ENCODE data around the gene TMUB1. TPM values are rescaled to one million over a fixed set of nuclear protein-coding genes. Genes with fewer than 3 reads are reported as not detected.
A peak's percentile ranks its signal among the peaks of the same experiment; 100 is the strongest.

Gene TMUB1
- total RNA-seq, 1 donor from 2014 or later = 10.2 TPM

DNA sequence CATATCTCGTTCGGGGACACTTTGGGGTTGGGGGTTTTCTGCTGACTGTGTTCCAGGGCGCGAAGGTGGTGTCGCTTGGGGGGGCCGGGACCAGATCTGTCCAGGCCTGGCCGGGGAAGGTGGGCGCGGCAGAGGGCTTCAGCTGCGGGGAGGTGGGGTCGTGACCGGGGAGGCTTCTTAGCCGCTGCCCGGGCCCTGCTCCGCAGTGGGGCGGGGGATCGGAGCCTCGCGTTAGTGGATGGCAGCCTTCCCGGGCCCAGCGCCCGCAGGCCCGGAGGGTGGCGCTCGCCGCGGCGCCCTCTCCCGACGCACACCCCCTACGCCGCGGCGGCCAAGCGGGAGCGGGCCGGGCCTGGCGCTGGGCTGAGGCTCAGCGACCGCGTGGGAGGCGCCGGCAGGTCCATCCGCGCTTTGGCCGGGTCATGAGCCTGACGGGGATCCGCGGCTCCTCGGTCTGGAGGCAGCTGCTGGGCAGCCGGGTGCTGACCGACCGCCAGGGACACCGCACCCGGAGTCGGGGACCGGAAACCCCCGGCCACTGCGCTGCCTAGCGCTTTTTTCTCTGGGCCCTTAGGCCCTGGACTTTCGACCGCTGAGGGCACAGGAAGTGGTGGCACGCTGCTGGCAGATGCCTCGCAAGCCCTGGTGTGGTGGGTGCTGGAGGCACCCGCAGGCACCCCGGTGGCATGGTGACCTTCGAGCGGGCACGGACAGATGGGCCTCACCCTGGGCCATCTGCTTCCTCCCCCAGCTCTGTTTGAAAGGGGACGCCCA, 4.1 kb upstream of the TMUB1 start:
- peak; percentile 66 to 84 for DNase-seq (ENCODE audit: low spot score in 2 of 2)
- FAIRE-seq = no peak

DNA sequence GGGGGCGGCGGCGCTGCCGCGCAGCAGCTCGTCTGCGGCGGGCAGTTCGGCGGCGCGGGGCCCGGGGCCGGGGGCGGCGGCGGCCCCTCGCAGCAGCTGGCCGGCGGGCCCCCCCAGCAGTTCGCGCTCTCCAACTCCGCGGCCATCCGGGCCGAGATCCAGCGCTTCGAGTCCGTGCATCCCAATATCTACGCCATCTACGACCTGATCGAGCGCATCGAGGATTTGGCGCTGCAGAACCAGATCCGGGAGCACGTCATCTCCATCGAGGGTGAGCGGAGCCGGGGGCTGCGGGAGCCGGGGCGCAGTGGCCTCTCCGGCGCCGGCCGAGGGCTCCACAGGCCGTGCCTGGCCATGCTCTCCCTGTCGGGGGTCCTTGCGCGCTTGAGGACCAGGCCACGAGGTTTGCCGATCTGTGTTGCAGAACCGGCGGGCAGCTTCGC, 3.5 kb upstream of the TMUB1 start:
- DNase-seq (ENCODE audit: low spot score in 2 of 2) (no peak), FAIRE-seq (no peak)

DNA sequence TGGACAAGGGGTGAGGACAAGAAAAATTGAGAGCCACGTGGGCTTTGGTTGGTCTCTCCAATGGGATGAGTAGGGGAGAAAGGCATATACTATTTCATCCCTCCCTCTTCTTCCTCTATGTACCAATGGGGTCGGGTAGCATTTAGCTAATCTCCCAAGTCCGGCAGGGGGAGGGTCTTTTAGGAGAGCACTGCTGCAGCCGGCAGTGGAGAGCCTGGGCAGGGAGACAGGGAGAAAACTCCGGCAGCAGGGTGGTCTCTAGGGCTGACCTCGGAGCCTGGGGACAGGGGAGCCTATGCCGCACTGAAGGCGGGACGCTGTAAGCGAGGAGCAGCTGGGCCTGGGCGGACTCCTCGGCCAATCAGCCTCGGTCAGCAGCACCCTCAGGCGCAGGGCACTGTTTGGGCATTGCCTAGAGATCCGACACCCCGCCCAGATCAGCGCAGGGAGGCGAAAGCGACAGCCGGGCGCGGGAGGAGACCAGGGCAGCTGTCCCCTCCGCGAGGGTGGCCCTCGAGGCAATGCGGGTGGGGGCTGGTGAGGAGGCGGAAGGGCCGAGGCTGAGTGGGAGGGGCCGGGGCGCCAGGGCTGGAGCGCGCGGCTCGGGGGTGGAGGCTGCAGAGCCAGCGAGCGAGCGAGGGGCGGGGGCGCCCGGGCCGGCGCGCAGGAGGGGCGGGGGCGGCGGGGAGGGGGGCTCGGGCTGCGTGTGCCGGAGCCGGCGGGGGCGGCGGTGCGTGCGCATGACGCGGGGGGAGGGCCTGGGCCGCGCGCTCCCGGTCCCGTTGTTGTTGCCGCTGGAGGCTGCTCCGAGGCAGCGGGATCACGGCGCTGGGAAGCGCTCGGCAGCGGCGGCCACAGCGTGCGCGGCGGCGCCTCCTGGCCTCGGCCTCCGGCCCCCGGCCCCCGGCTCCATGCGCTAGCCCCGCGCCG, 2.7 kb upstream of the TMUB1 start, which contains the start of gene AGAP3:
AGAP3 (plus strand) TSS at position 785 of the 930 bp plus-strand sequence. CDS start 267 bp downstream, outside the sequence.
- no peak for FAIRE-seq
- peak; percentile 95 to 98 for DNase-seq (ENCODE audit: low spot score in 2 of 2)

DNA sequence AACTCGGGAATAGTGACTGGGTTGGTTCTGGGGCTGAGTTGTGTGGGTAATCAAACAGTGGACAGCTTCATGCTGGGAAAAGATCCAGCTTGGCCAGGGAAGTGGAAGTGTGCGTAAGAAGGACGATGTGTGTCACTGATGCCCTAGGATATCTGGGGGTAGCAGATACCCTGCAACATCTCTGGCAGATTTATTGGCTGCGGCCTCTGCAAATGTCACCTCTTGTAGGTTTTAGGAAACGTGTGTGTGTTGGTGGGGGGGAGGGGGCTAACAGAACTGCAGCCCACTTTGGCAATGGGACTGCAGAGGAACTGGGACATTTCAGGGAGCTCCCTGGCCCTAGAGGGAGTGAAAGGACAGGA, 2.0 kb upstream of the TMUB1 start:
- FAIRE-seq = no peak
- DNase-seq (ENCODE audit: low spot score in 2 of 2) = no peak

DNA sequence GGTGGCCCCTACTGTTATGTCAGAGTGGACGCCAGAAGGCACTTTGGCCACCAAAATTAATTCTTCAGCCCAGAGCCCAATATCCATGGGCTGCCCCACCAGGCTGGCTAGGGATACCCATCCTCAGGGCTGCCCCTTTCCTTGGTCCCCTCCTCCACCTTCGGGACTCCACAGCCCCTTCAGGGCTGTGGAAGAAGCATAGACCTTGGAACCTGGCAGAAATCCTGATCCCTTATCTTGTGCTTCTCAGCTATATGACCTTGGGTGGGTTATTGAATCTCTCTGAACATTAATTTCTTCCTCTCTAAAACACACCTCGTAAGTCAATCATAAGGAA, 499 bp upstream of the TMUB1 start:
- FAIRE-seq = no peak

DNA sequence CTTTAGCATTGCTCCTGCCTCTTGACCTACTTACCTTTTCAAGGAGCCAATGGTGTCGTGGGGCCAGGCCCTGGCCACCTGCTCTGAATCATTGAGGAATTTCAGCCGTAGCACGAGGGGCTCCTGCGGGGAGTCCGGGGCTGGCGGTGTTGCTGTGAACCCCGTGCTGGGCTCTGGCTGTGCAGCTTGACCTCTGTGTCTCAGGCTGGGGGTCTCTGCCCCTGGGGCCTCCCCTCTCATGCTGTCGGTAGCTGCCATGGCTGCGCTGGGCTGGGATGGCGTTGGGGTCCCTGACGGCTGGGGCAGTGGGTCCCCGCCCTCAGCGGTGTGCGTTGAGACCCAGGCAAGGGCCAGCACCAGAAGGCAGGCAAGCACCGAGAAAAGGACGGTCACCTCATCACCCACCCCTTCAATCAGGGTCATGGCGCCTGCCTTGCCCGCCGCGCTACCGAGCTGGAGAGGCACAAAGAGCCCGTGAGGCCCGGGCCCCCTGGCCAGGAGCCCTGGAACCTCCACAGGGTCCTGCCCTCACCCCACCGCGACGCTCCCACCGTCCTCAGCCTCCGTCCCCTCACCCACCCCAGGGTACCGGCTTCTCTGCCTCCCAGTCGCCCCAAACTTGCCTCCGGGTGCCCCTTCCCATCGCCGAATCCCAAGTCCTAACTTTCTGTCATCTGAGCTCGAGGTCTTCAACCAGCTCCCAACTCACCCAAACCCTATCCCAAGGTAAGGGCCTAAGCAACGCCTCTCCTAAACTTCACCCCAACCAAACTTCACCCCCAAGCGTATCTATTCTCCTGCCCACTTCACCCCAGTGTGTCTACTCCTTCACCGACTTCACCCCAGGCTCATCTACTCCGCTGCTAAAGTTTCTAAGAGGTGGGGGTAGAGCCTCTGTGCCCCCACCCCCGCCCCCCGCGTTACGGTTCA, 887 bp downstream of the TMUB1 start:
- no peak for FAIRE-seq
- DNase-seq (ENCODE audit: low spot score in 2 of 2) = no peak

More for the DNA sequence above, 499 bp upstream of the TMUB1 start:
- no peak for DNase-seq (ENCODE audit: low spot score in 2 of 2)

DNA sequence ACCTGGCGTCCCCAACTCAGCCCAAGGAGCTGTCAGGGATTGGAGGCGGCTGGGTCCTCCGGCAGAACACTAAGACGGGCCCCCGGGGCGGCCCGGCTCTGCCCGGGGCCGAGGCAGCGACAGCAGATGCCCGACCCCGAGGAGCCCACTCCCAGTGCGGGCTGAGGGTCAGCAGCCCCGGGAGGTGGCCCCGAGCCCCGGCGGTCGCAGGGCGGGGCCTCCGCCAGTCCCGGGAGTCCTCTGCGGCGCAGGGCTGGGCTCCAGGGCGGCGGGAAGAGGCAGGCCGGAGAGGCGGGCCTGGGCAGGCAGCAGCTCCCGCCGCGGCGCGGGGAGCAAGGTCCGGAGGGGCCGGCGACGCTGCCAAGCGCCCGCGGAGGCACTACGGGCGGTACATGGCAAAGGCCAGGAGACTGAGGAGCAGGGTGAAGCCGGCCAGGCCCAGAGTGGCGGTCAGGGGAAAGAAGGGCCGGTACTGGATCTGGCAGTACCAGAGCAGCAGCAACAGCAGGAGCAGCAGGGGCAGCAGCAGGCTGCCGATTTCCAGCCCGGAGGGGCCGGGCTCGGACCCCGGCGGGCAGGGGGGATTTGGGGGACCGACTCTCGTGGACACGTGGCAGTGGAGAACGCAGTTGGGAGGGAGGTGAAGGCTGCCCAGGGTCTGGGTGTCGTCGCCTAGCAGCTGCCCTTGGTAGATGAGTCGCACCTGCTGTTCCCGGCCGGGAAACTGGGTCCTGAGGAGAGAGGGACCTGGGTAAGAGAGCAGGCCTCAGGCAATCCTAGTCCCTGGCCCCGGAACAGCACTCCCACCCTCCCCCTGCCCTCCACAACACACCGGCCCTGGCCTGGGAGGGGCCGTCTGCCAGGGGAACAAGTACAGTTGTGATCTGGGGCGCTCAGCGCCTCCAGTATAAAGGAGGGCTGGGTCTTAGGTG, 1.9 kb downstream of the TMUB1 start:
- FAIRE-seq (no peak), DNase-seq (ENCODE audit: low spot score in 2 of 2) (no peak)

DNA sequence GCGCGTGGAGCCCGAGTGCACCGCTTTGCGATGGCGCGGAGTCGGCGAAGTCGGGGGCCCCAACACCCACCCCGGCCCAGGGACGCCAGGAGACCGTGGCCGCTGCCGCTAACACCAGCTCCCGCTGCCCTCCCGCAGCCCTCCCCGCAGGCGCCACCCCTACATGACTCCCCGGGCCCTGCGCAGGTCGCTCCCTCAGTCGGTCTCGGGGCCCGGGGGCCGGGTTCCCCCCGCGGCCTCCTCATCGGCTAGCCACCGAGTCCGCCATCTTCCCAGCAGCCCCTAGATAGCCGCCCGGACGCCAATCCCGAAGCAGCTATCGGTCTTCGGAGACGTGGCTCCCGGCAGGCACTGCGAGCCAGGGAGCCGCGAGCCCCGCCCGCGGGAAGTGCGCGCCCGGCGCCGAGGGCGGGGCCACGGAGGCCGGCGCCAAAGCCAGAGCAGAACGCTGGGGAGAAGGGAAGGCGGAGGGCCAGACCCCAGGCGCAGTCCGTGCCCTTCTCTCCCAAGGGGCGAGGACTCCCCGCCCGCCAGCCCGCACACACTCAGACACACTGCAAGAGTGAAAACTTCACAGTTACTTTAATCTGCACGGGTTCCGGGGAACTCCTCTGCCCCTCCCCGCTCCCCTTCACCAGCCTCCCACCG, 2.6 kb downstream of the TMUB1 start, which contains the start of gene FASTK:
FASTK (minus strand) TSS at position 288 of the 648 bp plus-strand sequence; CDS start at position 245, 43 bp downstream.
- no peak for FAIRE-seq

DNA sequence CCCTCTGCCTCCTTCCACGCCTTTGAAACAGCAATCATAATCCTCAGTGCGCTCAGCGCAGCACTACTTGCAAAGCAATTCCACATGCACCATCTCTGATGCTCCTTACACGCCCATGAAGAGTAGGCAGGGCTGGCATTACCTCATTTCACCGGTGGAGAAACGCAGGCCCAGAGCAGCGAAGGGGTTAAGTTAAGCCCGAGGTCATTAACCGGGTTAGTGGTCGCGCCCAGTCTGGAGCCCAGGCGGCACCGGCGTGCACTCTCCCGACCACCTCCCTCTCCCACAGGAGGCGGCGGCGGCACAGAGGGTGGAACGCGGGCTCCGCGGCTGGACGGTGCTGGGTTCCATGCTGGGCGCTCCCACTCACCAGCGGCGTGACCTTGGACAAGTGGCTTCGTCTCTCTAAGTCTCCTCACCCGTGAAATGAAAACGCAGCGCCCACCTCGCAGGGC, 3.2 kb downstream of the TMUB1 start:
- FAIRE-seq (no peak), DNase-seq (ENCODE audit: low spot score in 2 of 2) (peak in 1 of 2 donors; percentile 55)

More for the DNA sequence above, 2.6 kb downstream of the TMUB1 start, which contains the start of gene FASTK:
- peak; percentile 97 to 98 for DNase-seq (ENCODE audit: low spot score in 2 of 2)

DNA sequence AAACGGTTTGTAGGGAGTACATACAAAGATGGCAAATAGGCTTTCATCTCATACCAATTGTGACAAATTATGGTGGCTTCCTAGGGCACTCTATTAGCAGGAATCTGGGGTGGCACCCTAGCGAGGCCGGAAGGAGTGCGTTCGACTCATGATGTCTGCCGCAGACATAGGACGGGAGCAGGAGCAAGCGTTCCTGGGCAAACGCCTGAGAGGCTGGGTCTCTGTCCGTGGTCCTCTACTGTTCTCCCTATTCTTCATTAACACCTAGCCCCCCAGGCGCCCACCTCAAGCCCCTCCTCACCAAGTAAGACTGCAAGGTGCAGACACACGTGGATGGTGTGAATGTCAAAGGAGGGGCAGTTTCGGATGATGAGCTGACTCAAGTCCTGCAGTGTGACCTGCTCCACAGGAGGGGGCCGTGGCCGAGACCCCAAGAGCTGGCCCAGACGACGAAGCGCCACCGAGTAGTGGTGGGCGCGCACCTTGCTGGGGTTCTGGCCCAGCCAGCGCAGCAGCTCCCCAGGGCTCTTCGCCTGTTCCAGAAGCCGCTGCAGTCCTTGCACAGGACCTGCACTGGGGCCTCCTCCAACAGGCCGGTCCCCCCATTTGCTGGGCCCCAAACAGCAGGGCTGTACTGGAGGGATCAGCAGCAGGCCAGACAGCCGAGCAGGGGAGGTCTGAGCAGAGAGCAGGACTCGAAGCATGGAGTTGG, 3.9 kb downstream of the TMUB1 start:
- no peak for FAIRE-seq
- no peak for DNase-seq (ENCODE audit: low spot score in 2 of 2)

DNA sequence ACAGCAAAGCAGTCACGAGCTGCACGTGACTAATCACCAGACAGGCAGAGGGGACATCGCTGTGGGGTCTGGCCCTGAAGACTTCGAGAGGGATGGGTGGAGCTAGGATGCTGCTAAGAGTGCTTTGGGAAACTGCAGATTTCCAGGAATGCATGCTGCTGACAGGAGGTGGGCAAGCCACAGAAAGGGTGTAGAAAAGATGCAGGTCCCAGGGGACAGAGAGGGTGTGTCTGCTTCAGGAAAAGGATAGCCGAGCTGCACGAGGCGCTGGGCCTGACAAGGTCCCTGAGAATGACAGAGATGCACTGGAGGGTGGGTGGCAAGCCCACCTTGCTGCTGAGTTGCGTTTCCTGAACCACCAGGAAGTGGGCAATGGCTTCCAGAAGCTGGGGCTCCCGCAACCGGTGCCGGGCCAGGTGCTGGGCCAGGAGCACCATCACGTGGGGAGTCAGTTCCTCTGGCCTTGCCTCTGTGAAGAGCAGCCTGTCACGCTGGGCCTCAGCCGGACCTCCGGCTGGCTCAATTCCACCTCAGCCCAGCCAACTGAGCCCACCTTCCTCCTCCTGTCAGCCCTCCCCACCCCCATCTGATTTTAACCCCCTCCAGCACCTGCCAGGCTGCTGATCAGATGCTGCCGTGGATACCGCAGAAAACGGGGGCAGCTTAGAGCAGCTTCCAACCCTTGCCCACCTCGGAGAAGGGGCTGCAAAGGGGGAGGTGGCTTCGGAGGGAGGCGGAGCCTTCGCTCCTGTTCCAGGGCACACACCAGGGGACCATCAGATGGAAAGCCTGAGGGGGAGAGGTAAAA, 4.9 kb downstream of the TMUB1 start:
- DNase-seq (ENCODE audit: low spot score in 2 of 2) = no peak
- no peak for FAIRE-seq

DNA sequence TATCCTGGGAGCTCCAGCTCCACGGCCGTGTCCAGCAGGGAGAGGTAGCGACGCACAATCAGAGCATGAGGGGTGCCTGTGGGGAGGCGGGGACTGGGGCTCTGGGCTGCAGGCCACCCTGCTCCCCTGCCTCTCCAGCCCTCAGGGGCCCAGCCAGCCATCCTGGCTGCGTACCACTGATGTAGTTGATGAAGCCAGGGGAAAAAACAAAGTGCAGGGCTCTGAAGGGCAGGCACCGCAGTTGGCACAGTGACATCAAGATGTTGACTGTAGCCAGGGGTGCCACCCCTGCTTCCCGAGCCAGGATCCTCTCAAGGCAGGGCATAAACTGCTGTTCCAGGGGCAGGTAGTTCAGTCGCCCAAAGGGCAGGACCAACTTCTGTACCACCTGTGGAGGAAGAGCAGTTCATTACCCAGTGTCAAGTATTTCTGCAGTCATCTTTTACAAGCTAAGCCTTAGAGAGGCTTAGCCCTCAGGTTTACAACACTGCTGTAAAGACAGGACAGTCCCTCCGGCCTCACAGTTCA, 5.5 kb downstream of the TMUB1 start:
- no peak for DNase-seq (ENCODE audit: low spot score in 2 of 2)
- FAIRE-seq = no peak

DNA sequence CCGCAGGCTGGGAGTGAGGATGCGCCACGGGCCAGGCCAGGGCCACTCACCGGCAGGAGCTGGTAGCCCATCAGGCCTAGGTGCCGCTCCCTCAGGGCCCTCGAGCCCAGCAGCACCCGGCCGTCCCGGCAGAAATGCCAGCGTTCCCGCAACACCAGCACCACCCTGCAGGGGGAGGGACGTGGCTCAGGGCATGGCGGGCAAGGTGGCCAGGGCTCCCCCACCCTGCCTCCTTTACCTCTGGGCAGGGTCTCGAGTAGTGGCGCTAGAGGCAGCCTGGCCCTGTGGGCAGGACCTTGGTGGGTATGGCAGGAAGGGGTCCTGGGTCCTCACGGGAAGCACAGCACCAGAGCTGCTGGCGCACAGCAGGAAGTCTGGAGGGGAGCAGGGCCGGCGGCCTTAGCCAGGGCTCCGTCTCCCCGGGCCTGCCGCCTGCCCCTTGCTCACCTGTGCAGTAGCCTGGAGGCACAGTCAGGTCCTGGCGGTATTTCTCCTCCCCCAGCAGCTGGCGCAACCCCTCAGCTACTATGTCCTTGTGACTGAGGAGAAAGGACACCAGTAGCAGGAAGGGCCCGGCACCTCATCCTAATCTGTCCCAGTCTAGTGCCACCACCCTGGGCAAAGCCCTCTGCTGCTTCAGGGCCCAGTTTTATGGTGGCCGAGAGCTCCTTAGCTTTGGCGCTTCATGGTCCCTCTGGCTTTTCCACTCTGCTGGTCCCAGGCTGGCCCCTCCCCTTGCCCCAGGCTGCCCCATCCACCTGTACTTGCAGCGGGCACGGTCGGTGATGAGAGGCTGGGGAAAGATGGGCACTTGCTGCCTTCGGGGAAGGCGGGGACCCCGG, 6.2 kb downstream of the TMUB1 start:
- no peak for FAIRE-seq
- DNase-seq (ENCODE audit: low spot score in 2 of 2) = no peak

DNA sequence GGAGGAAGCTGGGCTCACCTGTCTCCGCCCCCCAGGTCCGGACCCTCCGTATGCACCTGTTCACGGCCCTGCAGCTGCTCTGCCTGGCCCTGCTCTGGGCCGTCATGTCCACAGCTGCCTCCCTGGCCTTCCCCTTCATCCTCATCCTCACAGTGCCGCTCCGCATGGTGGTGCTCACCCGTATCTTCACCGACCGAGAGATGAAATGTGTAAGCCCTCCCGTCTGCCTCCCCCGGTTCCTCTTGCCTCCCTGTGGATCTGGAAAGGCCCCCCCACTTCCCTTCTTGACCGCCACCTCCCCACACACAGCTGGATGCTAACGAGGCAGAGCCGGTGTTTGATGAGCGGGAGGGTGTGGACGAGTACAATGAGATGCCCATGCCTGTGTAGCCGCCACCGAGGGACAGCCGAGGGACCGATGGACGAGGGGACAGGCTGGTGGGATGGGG, 7.3 kb downstream of the TMUB1 start:
- no peak for DNase-seq (ENCODE audit: low spot score in 2 of 2)

DNA sequence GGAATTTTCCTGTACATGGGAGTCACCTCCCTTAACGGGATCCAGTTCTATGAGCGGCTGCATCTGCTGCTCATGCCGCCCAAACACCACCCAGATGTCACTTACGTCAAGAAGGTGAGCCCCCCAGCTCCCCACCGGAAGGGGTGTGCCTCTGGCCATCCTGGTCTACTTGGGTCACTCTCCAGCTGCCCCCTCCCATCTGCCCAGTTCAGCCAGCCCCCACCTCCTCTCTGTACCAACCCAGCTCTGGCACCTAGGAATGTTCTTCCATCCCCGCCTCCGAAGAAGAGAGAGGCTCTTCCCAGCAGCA, 7.7 kb downstream of the TMUB1 start:
- DNase-seq (ENCODE audit: low spot score in 2 of 2) (no peak), FAIRE-seq (no peak)

More for the DNA sequence above, 7.3 kb downstream of the TMUB1 start:
- no peak for FAIRE-seq

Measured in frontal cortex (tissue), 4 donors.